Epidermal melanocyte (primary cell): Measurements from ENCODE around the gene PACS1.

Experiments used
- DNase-seq: peaks from one replicate; pipeline ENCODE4 v3.0.0; 2011; ENCODE audit warnings: low spot score; ENCODE audit not compliant: insufficient read length

PACS1 gene

GRCh38 chr11:66139817-66140404, 69.8 kb downstream of the PACS1 start:
- DNase-seq = no peak

GRCh38 chr11:66142370-66143263, 72.5 kb downstream of the PACS1 start:
- DNase-seq = no peak

- no peak for DNase-seq
These were observed 73.1 kb downstream of the PACS1 start for GRCh38 chr11:66143264-66143566.

GRCh38 chr11:66143996-66144678, 74.1 kb downstream of the PACS1 start:
- no peak for DNase-seq

- DNase-seq = no peak
These were observed 76.0 kb downstream of the PACS1 start for GRCh38 chr11:66146074-66146473.

- DNase-seq = no peak
These were observed 76.9 kb downstream of the PACS1 start for GRCh38 chr11:66146940-66147339.

GRCh38 chr11:66150140-66150539, 80.1 kb downstream of the PACS1 start:
- no peak for DNase-seq

GRCh38 chr11:66150725-66151124, 80.7 kb downstream of the PACS1 start:
- DNase-seq = no peak

- no peak for DNase-seq
These were observed 81.2 kb downstream of the PACS1 start for GRCh38 chr11:66151273-66151672.

GRCh38 chr11:66154109-66154508, 84.0 kb downstream of the PACS1 start:
- DNase-seq = no peak

- no peak for DNase-seq
These were observed 85.5 kb downstream of the PACS1 start for GRCh38 chr11:66155387-66156073.

- no peak for DNase-seq
These were observed 87.3 kb downstream of the PACS1 start for GRCh38 chr11:66157182-66157864.

GRCh38 chr11:66158156-66158555, 88.1 kb downstream of the PACS1 start:
- DNase-seq = no peak

GRCh38 chr11:66159324-66159984, 89.4 kb downstream of the PACS1 start:
- no peak for DNase-seq

- DNase-seq = no peak
These were observed 90.6 kb downstream of the PACS1 start for GRCh38 chr11:66160709-66161108.

GRCh38 chr11:66168289-66168688, 98.2 kb downstream of the PACS1 start:
- no peak for DNase-seq

- no peak for DNase-seq
These were observed 102.1 kb downstream of the PACS1 start for GRCh38 chr11:66172146-66172545.

- DNase-seq = no peak
These were observed 106.6 kb downstream of the PACS1 start for GRCh38 chr11:66176650-66177049.

- no peak for DNase-seq
These were observed 108.1 kb downstream of the PACS1 start for GRCh38 chr11:66178183-66178582.

GRCh38 chr11:66178871-66179270, 108.8 kb downstream of the PACS1 start:
- DNase-seq = no peak
